Stromal cell of bone marrow (primary cell): ENCODE measurements around the gene TRAF3IP1.
A peak's percentile ranks its signal among the peaks of the same experiment; 100 is the strongest.
"Not testable (repeated sequence)": the region's sequence is repeated elsewhere in the genome, so short reads cannot be mapped to it uniquely, and the experiment has no call there.

Experiments
- DNase-seq: peaks from one replicate; pipeline ENCODE4 v3.0.0-alpha.2; 2012; ENCODE audit warnings: low read depth

TRAF3IP1 gene

GRCh38 chr2:238380785-238381184 is 60.5 kb downstream of the TRAF3IP1 start:
- peak; percentile 49 for DNase-seq

DNA sequence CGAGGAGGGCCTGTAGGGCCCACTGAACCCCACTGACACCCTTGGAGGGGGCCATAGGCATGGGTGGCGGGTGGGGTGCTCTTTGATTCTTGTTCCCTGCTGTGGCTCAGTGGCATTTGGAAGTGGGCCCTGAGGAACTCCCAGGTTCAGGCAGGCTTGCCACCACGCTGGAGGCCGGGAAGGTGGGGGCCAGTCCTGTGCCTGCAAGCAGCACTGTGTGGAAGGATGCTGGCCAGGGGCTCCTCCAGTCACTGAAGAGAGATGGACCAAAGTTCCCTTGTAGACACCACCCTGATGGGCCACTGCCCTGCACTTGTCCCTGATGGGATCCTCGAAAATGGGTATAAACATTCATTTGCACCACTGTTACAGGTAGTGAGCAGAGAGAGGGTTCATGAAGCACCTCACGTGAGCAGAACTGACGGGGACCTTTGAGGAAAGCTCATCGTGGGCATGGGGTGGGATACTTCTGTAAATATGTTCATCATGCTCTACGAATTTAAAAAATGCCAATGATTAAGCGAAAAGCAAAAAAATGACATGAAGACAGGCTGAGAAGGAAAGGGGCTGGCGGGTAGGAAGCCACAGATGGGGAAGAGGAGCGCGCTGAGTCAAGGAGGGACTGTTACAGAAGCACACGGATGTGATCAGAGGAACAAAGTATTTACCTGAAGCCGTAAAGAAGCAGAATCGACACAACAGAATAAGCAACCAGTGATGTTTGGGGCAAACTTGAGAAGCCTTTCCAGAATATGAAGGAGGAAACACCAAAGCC is 61.2 kb downstream of the TRAF3IP1 start:
- no peak for DNase-seq

DNA sequence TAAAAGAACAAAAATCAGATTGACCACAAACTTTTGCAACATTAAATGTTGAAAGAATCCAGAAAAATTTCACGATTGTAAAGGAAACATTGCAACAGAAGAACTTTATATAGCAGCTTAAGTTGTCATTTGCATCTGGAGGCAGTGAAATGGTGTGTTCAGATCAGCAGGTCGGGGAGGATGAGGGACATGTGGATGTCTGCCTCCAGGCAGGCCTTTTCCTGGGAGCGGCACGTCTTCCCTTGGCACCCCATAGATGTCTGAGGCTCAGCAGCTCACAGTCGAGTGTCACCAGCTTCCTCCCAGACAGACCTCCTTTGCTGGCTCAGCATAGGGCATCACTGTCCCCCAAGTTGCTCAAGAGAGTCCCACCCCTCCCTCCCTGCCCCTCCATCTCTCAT is 62.1 kb downstream of the TRAF3IP1 start:
- DNase-seq, result no peak

DNA sequence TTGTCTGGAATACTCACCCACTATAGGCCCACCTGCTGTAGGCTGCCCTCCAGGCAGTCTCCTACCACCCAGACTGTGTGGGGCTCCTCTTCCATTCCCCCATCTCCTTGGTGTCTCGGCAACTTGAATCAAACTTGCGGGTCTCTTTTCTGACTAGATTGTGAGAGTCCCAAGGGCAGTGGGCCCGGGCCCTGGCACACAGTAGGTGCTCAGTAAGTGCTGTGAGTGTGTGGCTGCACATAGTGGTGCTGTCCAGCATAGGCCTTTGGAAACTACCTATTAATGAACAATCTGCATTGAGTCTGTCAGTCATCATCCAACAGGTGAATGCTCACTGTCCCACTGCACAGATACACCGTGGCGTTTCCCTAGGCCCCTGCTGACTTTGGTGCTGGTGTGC is 62.8 kb downstream of the TRAF3IP1 start:
- DNase-seq, result no peak

GRCh38 chr2:238383743-238384380 is 63.5 kb downstream of the TRAF3IP1 start:
- no peak for DNase-seq

DNA sequence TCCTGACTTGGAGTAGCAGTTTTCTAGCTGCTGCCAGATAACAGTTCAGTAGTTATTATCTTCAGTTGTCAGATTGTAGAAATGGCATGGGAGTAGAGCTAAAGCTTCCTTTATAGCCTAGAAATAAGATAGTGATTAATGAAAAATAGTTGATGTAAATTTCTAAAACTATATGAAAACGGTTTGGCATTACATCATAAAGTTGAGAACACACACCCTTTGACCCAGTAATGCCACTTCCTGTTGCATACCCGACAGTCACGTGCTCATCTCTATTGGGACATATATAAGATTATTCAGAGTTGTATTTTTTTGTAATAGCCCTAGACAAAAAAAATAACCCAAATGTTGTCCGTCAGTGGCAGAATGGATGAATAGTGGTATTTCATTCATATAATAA is 67.0 kb downstream of the TRAF3IP1 start:
- DNase-seq, result no peak

DNA sequence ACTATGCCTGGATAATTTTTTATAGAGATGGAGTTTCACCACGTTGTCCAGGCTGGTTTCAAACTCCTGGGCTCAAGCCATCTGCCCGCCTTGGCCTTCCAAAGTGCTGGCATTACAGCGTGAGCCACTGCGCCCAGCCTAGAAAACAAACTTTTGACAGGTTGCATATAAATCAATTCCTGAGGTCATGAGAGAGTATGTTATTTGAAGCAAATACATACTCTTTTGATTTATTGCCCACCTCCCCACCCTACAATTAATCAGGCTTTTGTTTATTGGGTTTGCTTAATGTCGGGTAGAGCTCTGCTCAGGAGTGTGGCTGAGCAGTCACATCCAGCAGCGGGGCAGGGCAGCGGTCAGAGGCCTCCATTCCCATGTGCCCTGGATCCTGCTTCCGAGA is 68.5 kb downstream of the TRAF3IP1 start:
- no peak for DNase-seq

DNA sequence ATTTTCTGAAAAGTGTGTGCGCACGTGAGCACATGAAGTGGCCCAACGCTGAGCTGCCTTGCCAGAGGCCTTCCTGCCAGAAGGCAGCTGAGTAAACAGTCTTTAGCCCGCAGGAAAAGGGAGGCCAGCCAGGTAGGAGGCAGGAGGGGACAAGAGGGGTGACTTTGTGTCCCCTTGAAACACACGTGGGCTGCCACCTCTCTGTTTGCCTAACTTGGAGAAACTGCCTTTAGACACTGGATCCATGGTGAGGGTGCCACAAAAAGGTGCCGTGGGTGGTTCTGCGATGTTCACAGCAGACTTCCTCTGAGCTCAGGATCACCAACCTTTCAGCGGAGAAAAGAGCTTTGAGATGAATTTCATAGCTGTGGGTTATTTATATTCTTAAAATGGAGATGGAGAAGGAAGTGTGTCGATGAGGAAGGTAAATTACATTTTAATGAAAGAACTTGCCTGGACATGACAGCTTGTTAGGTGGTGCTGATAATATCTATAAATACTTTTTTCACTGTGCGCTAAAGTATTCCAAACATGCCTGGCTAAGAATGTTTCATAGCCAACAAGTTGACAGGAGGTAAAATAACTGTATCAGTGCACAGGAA is 69.8 kb downstream of the TRAF3IP1 start:
- DNase-seq, result no peak

- no peak for DNase-seq
Observed at GRCh38 chr2:238391042-238391689, 70.8 kb downstream of the TRAF3IP1 start.

DNA sequence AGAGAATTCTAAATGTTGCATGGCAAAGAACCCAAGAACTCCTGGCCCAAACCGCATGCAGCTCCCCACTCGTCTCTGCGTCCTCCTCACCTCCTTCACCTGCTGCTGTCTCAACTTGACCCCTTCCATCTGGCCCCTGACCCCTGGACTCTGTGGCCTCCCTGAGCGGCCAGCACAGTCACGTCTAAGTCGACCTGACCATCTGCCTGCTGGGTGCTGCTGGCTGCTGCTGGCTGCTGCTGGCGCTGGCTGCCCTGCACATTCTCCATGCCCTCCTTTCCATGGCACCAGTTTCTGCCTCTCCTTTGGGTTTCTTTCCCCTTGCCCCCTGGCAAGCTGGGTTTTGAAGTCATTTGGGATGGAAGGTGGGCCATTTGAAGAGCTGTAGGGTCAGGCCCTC is 76.3 kb downstream of the TRAF3IP1 start:
- no peak for DNase-seq

DNA sequence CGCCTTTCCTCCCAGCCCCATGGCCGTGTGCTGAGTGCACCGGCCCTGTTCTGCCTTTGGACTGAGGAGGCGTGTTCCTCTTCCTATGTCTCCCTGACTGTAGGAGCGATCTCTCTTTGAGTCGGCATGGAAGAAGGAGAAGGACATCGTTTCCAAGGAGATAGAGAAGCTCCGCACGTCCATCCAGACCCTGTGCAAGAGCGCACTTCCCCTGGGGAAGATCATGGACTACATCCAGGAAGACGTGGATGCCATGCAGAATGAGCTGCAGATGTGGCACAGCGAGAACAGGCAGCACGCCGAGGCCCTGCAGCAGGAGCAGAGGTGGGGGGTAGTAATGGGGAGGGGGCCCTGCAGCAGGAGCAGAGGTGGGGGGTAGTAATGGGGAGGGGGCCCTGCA is 77.0 kb downstream of the TRAF3IP1 start:
- DNase-seq, result no peak

GRCh38 chr2:238398577-238398976 is 78.3 kb downstream of the TRAF3IP1 start:
- no peak for DNase-seq

- DNase-seq, result no peak
Observed at GRCh38 chr2:238399094-238399493, 78.8 kb downstream of the TRAF3IP1 start.

- DNase-seq, result no peak
Observed at GRCh38 chr2:238401551-238401950, 81.2 kb downstream of the TRAF3IP1 start.

DNA sequence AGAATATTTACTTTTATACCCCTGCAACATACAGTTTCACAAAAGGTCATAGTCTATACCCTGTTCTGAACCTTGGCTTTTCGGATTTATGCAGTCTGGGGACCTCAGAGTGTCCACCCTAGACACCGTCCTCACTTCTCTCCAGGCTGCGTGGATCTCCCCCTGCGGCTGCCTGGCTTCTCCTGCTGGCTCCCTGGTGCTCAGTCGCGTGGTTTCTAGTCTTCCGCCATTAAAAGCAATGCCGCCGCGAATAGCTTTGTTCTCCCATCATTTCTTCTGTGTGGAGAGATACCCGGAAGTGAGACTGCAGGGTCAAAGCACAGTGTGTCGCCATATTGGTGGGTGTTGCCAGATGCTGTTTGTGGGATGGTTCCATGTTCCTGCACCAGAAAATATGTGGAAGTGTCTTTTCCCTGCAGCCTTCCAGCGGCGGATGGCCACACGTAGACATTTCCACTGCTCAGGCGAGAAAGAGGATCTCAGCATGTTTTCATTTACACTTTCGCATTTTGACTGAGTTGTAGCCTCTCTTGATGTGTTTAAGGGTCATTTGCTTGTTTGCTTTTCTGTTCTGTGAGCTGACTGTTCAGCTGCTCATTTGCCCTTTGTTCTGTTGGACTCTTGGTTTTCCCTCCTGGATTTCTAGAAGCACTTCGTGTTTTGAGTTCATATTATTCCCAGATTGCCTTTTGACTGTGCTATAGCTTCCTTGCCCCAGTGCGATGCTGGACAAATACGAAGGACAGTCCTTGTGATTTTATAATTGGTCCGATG is 83.5 kb downstream of the TRAF3IP1 start:
- no peak for DNase-seq

- DNase-seq, result no peak
Observed at GRCh38 chr2:238404406-238405216, 84.3 kb downstream of the TRAF3IP1 start.

DNA sequence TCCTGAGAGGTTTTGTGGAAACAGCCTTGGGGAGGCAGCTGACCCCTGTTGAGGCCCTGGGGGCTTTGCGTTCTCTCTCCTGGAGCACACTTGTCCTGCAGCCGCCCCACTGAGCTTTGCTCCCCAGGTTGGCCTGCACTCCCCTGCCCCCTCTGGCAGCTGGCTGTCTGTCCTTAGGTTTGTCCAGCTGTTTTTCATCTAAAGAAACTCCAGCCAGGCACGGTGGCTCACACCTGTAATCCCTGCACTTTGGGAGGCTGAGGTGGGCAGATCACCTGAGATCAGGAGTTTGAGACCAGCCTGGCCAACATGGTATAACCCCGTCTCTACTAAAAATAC is 84.9 kb downstream of the TRAF3IP1 start:
- DNase-seq, result not testable (repeated sequence)

DNA sequence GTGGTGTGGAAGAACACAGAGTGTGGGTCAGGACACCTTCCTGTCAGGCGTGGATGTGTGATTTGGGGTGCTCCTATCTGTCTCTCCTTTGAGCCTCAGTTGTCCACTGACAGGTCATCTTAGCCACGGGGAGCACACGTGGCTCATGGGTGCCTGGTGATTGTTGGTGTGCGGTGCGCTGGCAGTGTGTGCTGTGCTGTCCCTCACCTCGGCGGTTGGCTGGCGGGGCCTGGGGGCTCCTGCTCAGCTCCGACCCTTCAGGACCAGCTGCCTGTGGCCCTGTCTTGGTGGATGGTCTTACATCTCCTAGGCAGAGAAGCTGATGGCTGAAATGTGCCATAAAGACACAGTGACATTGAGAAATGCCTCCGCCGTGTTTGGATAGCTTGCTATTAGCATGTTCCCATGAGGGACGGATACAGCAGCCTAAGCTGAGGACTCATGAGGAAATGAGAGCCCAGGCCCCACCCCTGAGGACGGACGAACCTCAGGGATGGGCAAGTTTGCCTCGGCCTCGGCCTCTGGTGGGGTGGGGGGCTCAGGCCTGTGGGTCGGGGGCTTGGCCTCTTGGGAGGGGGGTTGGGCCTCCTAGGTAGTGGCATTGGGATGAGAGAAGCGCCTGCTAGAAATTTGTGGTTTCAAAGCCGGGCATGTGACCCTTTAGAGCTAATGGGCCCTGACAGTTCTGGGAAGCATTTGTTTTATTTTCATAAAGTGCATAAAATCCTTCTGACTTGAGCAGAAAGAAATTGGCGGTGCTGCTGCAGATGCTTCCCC is 86.1 kb downstream of the TRAF3IP1 start:
- no peak for DNase-seq

- DNase-seq, result no peak
Observed at GRCh38 chr2:238406998-238407285, 86.6 kb downstream of the TRAF3IP1 start.

GRCh38 chr2:238407566-238407965 is 87.2 kb downstream of the TRAF3IP1 start:
- DNase-seq, result no peak
